ENCODE results near the gene HSD17B1. TPM values are rescaled to one million over a fixed set of nuclear protein-coding genes. Genes with fewer than 3 reads are reported as not detected.

The HSD17B1 gene
- total and polyA plus RNA-seq, 2 of the 13 experiments (the other 11 are each of a cell fraction or from before 2014, with no cell fraction given) = 0.54 to 0.93 TPM

DNA sequence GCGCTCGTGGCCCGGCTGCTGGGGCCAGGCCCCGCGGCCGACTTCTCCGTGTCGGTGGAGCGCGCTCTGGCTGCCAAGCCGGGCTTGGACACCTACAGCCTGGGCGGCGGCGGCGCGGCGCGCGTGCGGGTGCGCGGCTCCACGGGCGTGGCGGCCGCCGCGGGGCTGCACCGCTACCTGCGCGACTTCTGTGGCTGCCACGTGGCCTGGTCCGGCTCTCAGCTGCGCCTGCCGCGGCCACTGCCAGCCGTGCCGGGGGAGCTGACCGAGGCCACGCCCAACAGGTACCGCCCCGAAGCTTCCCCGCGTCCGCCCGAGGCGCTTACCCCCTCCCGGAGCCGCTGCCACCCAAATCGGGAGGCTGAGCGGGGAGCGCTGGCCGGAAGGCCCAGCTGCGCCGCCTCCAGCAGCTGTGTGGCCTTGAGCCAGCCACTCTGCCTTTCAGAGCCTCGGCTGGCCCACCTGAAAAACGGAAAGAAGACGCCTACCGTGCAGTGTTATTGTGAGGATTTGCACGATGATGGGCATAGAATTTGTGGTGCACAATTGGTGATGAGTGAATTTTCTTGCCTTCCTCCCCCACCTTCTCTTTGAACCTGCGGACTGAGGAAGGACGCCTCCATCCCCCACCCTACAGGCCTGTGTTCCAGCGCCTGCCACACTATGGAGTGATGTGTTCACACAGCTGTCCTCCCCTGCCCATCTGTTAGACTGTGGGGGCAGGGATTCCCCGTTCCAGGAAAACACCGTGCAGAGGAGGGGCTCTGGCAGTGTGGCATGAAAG is 16.2 kb upstream of the HSD17B1 start (continued):
- TF ChIP-seq ZNF652 (CRISPR knock-in tag; IDR thresholded peaks at IDR 0.05; ENCODE audit: borderline replicate concordance, low read depth) (no peak), ZNF580 (CRISPR knock-in tag; IDR thresholded peaks at IDR 0.05; ENCODE audit: borderline replicate concordance, low read depth) (peak; percentile 83; the same call in 1 of the 2 replicates), MEF2D (CRISPR knock-in tag; IDR thresholded peaks at IDR 0.05) (peak; percentile 73; the same call in 1 of the 2 replicates), SOX5 (CRISPR knock-in tag; IDR thresholded peaks at IDR 0.05; ENCODE audit: borderline replicate concordance) (peak; percentile 75), ZBTB34 (CRISPR knock-in tag; IDR thresholded peaks at IDR 0.05) (peak; percentile 65; the same call in 1 of the 2 replicates), MATR3 (CRISPR knock-in tag; IDR thresholded peaks at IDR 0.05) (no peak), ZNF501 (CRISPR knock-in tag; IDR thresholded peaks at IDR 0.05) (peak; percentile 78), ERF (CRISPR knock-in tag; IDR thresholded peaks at IDR 0.05) (peak; percentile 67; the same call in 1 of the 2 replicates), ZNF441 (CRISPR knock-in tag; IDR thresholded peaks at IDR 0.05; ENCODE audit: borderline replicate concordance) (peak; percentile 82; the same call in 1 of the 2 replicates), MAZ (IDR thresholded peaks at IDR 0.05; ENCODE audit: borderline replicate concordance, low read depth, low read length) (peak; percentile 78; the same call in 1 of the 2 replicates), MAZ (CRISPR knock-in tag; IDR thresholded peaks at IDR 0.05; ENCODE audit: low read depth) (peak; percentile 77; the same call in 1 of the 2 replicates), ARID4A (CRISPR knock-in tag; IDR thresholded peaks at IDR 0.05; ENCODE audit: borderline replicate concordance) (peak; percentile 95), ZNF468 (CRISPR knock-in tag; IDR thresholded peaks at IDR 0.05) (no peak), HNRNPK (IDR thresholded peaks at IDR 0.05; ENCODE audit: low read depth, low read length, poor library complexity, severe bottlenecking) (peak; percentile 85), CREBL2 (CRISPR knock-in tag; IDR thresholded peaks at IDR 0.05; ENCODE audit: borderline replicate concordance) (peak; percentile 90; the same call in 1 of the 2 replicates)
- TF ChIP-seq, protein P1, sequence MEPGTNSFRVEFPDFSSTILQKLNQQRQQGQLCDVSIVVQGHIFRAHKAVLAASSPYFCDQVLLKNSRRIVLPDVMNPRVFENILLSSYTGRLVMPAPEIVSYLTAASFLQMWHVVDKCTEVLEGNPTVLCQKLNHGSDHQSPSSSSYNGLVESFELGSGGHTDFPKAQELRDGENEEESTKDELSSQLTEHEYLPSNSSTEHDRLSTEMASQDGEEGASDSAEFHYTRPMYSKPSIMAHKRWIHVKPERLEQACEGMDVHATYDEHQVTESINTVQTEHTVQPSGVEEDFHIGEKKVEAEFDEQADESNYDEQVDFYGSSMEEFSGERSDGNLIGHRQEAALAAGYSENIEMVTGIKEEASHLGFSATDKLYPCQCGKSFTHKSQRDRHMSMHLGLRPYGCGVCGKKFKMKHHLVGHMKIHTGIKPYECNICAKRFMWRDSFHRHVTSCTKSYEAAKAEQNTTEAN (CRISPR knock-in tag; conservative IDR thresholded peaks at IDR 0.05) = no peak
- TF ChIP-seq, protein P2, sequence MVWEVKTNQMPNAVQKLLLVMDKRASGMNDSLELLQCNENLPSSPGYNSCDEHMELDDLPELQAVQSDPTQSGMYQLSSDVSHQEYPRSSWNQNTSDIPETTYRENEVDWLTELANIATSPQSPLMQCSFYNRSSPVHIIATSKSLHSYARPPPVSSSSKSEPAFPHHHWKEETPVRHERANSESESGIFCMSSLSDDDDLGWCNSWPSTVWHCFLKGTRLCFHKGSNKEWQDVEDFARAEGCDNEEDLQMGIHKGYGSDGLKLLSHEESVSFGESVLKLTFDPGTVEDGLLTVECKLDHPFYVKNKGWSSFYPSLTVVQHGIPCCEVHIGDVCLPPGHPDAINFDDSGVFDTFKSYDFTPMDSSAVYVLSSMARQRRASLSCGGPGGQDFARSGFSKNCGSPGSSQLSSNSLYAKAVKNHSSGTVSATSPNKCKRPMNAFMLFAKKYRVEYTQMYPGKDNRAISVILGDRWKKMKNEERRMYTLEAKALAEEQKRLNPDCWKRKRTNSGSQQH (CRISPR knock-in tag; IDR thresholded peaks at IDR 0.05; ENCODE audit: low read depth) = peak; percentile 23; the same call in 1 of the 2 replicates
